Measurements from ENCODE around the gene KRTAP2-1.
"Not testable (repeated sequence)": the region's sequence is repeated elsewhere in the genome, so short reads cannot be mapped to it uniquely, and the experiment has no call there.

- not testable (repeated sequence) for TF ChIP-seq CTCF (conservative IDR thresholded peaks at IDR 0.05; ENCODE audit: low read length); EZH2phosphoT487 (IDR thresholded peaks at IDR 0.05; ENCODE audit: borderline replicate concordance, low read depth, low read length)
Observed at GRCh38 chr17:41034346-41034935, 12.7 kb downstream of the KRTAP2-1 start, which contains the start of gene KRTAP1-3.
